HEK293T (cell line): Measurements from ENCODE around the gene ARHGEF39.

Source experiments
- CTCF ChIA-PET: fragments of 350-600 bp; formaldehyde crosslinking; extraction: SDS; loops from one replicate; lab custom pipeline; 2021; ENCODE audit warnings: antibody characterized with exemption, inconsistent platforms; lab: Yijun Ruan, JAX
- POLR2A ChIA-PET: fragments of 350-600 bp; formaldehyde crosslinking; extraction: SDS; loops from one replicate; lab custom pipeline; 2020; ENCODE audit warnings: antibody characterized with exemption, inconsistent platforms; lab: Yijun Ruan, JAX
- DNase-seq: peaks from one replicate; pipeline ENCODE4 v3.0.0; 2012; ENCODE audit warnings: mixed read lengths; ENCODE audit errors: extremely low spot score
- ARNT ChIP-seq: fragments of 450-650 bp; IDR thresholded peaks from 2 replicates; pipeline ENCODE4 v1.6.1; 2017; ENCODE audit warnings: mild to moderate bottlenecking
- BHLHE40 ChIP-seq: fragments of 450-650 bp; IDR thresholded peaks from 2 replicates; pipeline ENCODE4 v1.6.1; 2016; ENCODE audit warnings: mild to moderate bottlenecking, moderate library complexity, borderline replicate concordance
- CTBP1 ChIP-seq: fragments of 450-650 bp; IDR thresholded peaks from 2 replicates; pipeline ENCODE4 v1.6.1; 2016; ENCODE audit warnings: borderline replicate concordance
- ELF4 ChIP-seq: fragments of 450-650 bp; IDR thresholded peaks from 2 replicates; pipeline ENCODE4 v1.6.1; 2017; ENCODE audit warnings: antibody characterized with exemption
- FOXA1 ChIP-seq: fragments of 450-650 bp; IDR thresholded peaks from 2 replicates; pipeline ENCODE4 v1.6.1; 2016; ENCODE audit warnings: mild to moderate bottlenecking
- FOXK2 ChIP-seq: fragments of 450-650 bp; IDR thresholded peaks from 2 replicates; pipeline ENCODE4 v1.6.1; 2016; ENCODE audit warnings: mild to moderate bottlenecking
- FOXM1 ChIP-seq: fragments of 450-650 bp; IDR thresholded peaks from 2 replicates; pipeline ENCODE4 v1.6.1; 2017; ENCODE audit warnings: mild to moderate bottlenecking, borderline replicate concordance
- HDGF ChIP-seq: fragments of 450-650 bp; IDR thresholded peaks from 2 replicates; pipeline ENCODE4 v1.6.1; 2017; ENCODE audit warnings: antibody characterized with exemption, borderline replicate concordance
- L3MBTL2 ChIP-seq: fragments of 450-650 bp; conservative IDR thresholded peaks from 2 replicates; pipeline ENCODE4 v1.6.1; 2016; ENCODE audit warnings: mild to moderate bottlenecking
- LEF1 ChIP-seq: fragments of 450-650 bp; IDR thresholded peaks from 2 replicates; pipeline ENCODE4 v1.6.1; 2017; ENCODE audit warnings: mild to moderate bottlenecking, borderline replicate concordance
- NFRKB ChIP-seq: fragments of 450-650 bp; IDR thresholded peaks from 2 replicates; pipeline ENCODE4 v1.6.1; 2016; ENCODE audit warnings: mild to moderate bottlenecking, moderate library complexity
- PKNOX1 ChIP-seq: fragments of 450-650 bp; IDR thresholded peaks from 2 replicates; pipeline ENCODE4 v1.6.1; 2016
- SP1 ChIP-seq: fragments of 450-650 bp; IDR thresholded peaks from 2 replicates; pipeline ENCODE4 v1.6.1; 2017
- SUZ12 ChIP-seq: fragments of 450-650 bp; IDR thresholded peaks from 2 replicates; pipeline ENCODE4 v1.6.1; 2016; ENCODE audit warnings: mild to moderate bottlenecking
- TARDBP ChIP-seq: fragments of 450-650 bp; IDR thresholded peaks from 2 replicates; pipeline ENCODE4 v1.6.1; 2016
- ZNF384 ChIP-seq: fragments of 450-650 bp; IDR thresholded peaks from 2 replicates; pipeline ENCODE4 v1.6.1; 2016

Gene ARHGEF39

DNA sequence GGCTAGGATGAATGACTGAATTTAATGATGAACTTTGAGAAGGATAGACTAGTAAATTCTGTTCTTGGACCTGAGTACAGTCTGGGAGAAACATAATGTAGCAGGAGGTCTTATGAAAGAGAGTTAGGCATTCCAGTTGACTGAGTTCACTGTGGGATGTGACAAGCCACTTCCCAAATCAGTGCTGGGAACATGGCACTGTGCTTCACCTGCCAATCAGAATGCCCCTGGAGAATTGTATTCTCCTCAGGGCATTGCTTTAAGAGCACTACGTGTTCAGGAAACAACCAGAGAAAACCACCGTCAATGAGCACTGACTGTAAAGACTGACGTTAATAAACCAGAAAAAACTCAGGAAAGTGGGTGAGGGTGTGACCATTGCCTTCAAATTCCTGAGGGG lies 5.7 kb downstream of the ARHGEF39 start:
- POLR2A ChIA-PET = interaction anchor here (0.7 to 5.2 kb wide), 4 partner anchors 11 to 71 kb away, joined by 3 to 35 read pairs (median 8); no protein-coding TSS in a partner anchor
- CTCF ChIA-PET = interaction anchor here (0.8 to 3.4 kb wide), 3 partner anchors 13 to 37 kb away, joined by 3 to 16 read pairs (median 5); no protein-coding TSS in a partner anchor
- TF ChIP-seq ELF4 (no peak), FOXM1 (no peak), ARNT (no peak), PKNOX1 (peak; percentile 78), L3MBTL2 (no peak), FOXK2 (no peak), TARDBP (no peak), CTBP1 (no peak)
- DNase-seq = no peak

GRCh38 chr9:35658968-35659220 lies 6.1 kb downstream of the ARHGEF39 start:
- DNase-seq = no peak
- CTCF ChIA-PET = interaction anchor here (0.8 to 3.4 kb wide), 3 partner anchors 12 to 37 kb away, joined by 3 to 16 read pairs (median 5); no protein-coding TSS in a partner anchor

DNA sequence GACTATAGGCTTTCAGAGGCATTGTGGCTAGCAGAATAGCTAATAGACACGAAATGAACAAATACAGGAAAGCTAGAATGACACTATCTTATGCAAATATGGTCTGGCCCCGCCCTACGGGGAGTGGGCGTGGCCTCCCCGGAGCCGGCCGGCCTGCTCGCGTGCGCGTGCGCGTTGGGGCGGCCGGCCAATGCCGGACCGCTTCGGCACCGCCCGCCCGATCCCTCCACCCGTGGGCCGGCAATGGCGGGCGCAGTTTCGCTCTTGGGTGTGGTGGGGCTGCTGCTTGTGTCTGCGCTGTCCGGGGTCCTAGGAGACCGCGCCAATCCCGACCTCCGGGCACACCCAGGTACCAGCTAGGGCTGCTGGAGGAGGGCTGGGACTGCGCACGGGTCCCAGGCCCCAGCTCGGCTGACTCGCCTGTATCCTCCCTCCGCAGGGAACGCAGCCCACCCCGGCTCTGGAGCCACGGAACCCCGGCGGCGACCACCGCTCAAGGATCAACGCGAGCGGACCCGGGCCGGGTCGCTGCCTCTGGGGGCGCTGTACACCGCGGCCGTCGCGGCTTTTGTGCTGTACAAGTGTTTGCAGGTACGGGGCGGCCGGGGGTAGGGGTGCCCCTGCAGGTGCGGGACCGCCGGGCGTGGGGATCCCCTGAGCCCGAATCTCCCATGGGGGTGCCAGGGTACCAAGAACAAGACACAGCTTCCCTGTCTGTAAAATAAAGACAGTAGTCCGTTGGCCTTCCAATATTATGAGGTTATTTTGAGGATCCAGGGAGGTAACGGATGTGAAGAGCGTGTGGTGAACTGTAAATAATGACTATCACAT lies 6.6 kb downstream of the ARHGEF39 start, which contains the start of gene CCDC107:
Gene CCDC107 (plus strand): TSS at position 156 of the 831 bp plus-strand sequence. CDS start 88 bp downstream, at position 244.
- CTCF ChIA-PET = interaction anchor here (0.7 to 3.4 kb wide), 4 partner anchors 12 to 87 kb away, joined by 3 to 16 read pairs (median 4); no protein-coding TSS in a partner anchor
- DNase-seq = peak; percentile 97
- POLR2A ChIA-PET = interaction anchor here (0.6 to 5.2 kb wide), 9 partner anchors 11 to 74 kb away, joined by 3 to 35 read pairs (median 4); partner anchors contain the start of genes CREB3 and TLN1
- TF ChIP-seq FOXA1 = no peak
- TF ChIP-seq CTBP1 = peak; percentile 23; the same call in 1 of the 2 replicates

More at GRCh38 chr9:35658968-35659220, 6.1 kb downstream of the ARHGEF39 start:
- no peak for TF ChIP-seq NFRKB
- TF ChIP-seq HDGF = no peak
- TF ChIP-seq CTBP1 = no peak
- no peak for TF ChIP-seq L3MBTL2
- no peak for TF ChIP-seq ELF4
- no peak for TF ChIP-seq ZNF384
- no peak for TF ChIP-seq LEF1
- no peak for TF ChIP-seq FOXA1
- TF ChIP-seq PKNOX1 = no peak
- TF ChIP-seq SUZ12 = no peak
- no peak for TF ChIP-seq BHLHE40
- no peak for TF ChIP-seq TARDBP
- no peak for TF ChIP-seq ARNT
- no peak for TF ChIP-seq FOXM1
- TF ChIP-seq FOXK2 = no peak
- no peak for TF ChIP-seq SP1
- POLR2A ChIA-PET = interaction anchor here (0.7 to 5.2 kb wide), 5 partner anchors 12 to 73 kb away, joined by 3 to 35 read pairs (median 10); partner anchors contain the start of genes CREB3 and TLN1

DNA sequence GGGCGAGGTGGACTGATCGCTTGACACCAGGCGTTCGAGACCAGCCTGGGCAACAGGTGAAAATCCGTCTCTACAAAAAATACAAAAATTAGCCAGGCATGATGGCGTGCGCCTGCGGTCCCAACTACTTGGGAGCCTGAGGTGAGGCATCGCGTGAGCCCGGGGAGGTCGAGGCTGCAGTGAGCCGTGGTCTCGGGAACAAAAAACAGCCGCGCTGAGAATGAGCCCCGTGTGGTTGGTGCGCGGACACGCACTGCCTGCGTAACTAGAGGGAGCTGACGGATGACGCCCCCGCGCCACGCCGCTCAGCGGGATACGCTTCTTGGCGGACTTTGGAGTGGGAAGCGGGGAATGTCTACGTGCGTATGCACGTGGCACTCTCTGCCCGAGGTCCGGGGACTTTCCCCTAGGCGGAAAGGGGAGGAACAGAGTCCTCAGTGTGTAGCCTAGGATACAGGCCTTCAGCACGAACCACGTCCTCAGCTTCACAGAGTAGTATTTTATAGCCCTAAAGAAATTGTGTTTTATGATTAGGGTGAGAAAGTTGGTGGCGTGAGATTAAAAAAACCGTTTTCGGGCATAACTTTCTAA lies 7.4 kb downstream of the ARHGEF39 start, which contains the start of gene RMRP:
Gene RMRP (minus strand): TSS at position 474 of the 591 bp plus-strand sequence.
- peak; percentile 89 for DNase-seq
- TF ChIP-seq ARNT = peak; percentile 83
- TF ChIP-seq TARDBP = 0 out of 2 replicates have a peak, but pooled peaks have one; percentile 35
- TF ChIP-seq L3MBTL2 = peak; percentile 99
- TF ChIP-seq NFRKB = no peak
- TF ChIP-seq SUZ12 = no peak
- no peak for TF ChIP-seq LEF1
- no peak for TF ChIP-seq ZNF384
- TF ChIP-seq FOXA1 = no peak
- no peak for TF ChIP-seq BHLHE40
- no peak for TF ChIP-seq HDGF
- no peak for TF ChIP-seq FOXM1
- peak; percentile 35; the same call in 1 of the 2 replicates for TF ChIP-seq CTBP1
- no peak for TF ChIP-seq SP1
- no peak for TF ChIP-seq ELF4
- no peak for TF ChIP-seq FOXK2
- peak; percentile 81 for TF ChIP-seq PKNOX1
- CTCF ChIA-PET = interaction anchor here (0.7 to 3.4 kb wide), 4 partner anchors 11 to 87 kb away, joined by 3 to 16 read pairs (median 4); partner anchors contain the start of gene CREB3
- POLR2A ChIA-PET = interaction anchor here (0.6 to 5.2 kb wide), 7 partner anchors 10 to 75 kb away, joined by 3 to 35 read pairs (median 4); partner anchors contain the start of genes CREB3 and TLN1

DNA sequence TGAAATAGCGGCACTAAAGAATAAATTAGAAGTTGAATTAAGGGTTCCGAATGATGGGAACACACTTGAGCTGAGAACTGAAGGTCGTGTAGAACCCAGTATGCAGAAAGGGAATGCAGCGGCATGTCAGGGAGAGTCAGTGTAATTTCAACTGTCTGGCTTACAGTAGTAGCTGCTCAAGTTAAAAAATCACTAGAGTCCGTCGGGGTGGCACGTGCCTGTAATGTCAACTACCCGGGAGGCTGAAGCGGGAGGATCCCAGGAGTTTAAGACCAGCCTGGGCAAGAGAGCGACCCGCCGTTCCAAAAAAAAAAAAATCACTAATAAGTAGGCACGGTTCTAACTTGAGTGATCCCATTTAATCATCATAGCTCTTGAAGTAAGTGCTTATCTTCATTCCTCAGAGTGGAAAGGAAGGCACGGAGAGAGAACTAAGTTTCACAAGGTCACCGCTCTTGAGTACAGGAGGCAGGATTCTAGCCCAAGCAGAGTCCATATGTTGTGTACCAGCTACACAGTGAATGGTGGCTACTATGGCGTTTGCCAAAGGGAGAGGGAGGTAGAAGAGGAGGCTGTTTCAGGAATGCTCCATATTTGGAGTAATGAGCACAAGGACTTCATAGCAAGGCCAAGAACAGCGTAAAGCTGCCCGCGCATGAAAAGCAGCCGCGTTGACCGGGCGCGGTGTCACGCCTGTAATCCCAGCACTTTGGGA lies 8.0 kb downstream of the ARHGEF39 start:
- ChIA-PET POLR2A (interaction anchor here (1.0 to 5.2 kb wide), 6 partner anchors 10 to 75 kb away, joined by 3 to 35 read pairs (median 7); partner anchors contain the start of genes CREB3 and TLN1), CTCF (interaction anchor here (1.0 to 3.4 kb wide), 2 partner anchors 10 to 76 kb away, joined by 3 to 16 read pairs; partner anchors contain the start of gene CREB3)
- no peak for DNase-seq
- no peak for TF ChIP-seq TARDBP
- no peak for TF ChIP-seq PKNOX1
- TF ChIP-seq FOXA1 = no peak
- no peak for TF ChIP-seq SUZ12
- no peak for TF ChIP-seq CTBP1
- TF ChIP-seq HDGF = no peak
- TF ChIP-seq ELF4 = no peak
- TF ChIP-seq L3MBTL2 = no peak; the same call in 1 of the 2 replicates
- no peak for TF ChIP-seq FOXM1
